ENCODE data around the gene ADD2. TPM values are rescaled to one million over a fixed set of nuclear protein-coding genes. Genes with fewer than 3 reads are reported as not detected.
"Not testable (repeated sequence)": the region's sequence is repeated elsewhere in the genome, so short reads cannot be mapped to it uniquely, and the experiment has no call there.

ADD2 gene
- total RNA-seq, 2 donors from 2014 or later = 0.41 to 1.6 TPM

GRCh38 chr2:70655786-70656185, 112.2 kb downstream of the ADD2 start:
- H3K4me1 ChIP-seq (ENCODE audit: control insufficient read depth in 1 of 2, low read depth in 2 of 2) = no peaks in the 10 kb centered on the region
- no peak for ATAC-seq (ENCODE audit: insufficient number of reproducible peaks, low FRiP score, low read depth)
- no peaks in the 10 kb centered on the region for H3K9me3 ChIP-seq
- no peak overlapping the region for H3K27ac ChIP-seq
- H3K27me3 ChIP-seq (replicated peaks; ENCODE audit: insufficient read depth) = no peaks in the 10 kb centered on the region
- DNase-seq (ENCODE audit: low spot score) = no peak
- no peak overlapping the region for H3K4me3 ChIP-seq
- TF ChIP-seq CTCF (IDR thresholded peaks at IDR 0.05) = no peak
- H3K36me3 ChIP-seq = no peaks in the 10 kb centered on the region

- not testable (repeated sequence) for H3K4me1 ChIP-seq (ENCODE audit: control insufficient read depth in 1 of 2, low read depth in 2 of 2); H3K27me3 ChIP-seq (replicated peaks; ENCODE audit: insufficient read depth); H3K4me3 ChIP-seq; DNase-seq (ENCODE audit: low spot score); H3K36me3 ChIP-seq; ATAC-seq (ENCODE audit: insufficient number of reproducible peaks, low FRiP score, low read depth); H3K27ac ChIP-seq; H3K9me3 ChIP-seq
Measured at GRCh38 chr2:70655211-70655610, 112.8 kb downstream of the ADD2 start.

GRCh38 chr2:70651727-70652126, 116.3 kb downstream of the ADD2 start:
- no peaks in the 10 kb centered on the region for H3K9me3 ChIP-seq
- no peaks in the 10 kb centered on the region for H3K36me3 ChIP-seq
- no peak overlapping the region for H3K27ac ChIP-seq
- H3K27me3 ChIP-seq (replicated peaks; ENCODE audit: insufficient read depth) = no peaks in the 10 kb centered on the region
- ATAC-seq (ENCODE audit: insufficient number of reproducible peaks, low FRiP score, low read depth) = no peak
- H3K4me3 ChIP-seq = no peak overlapping the region
- H3K4me1 ChIP-seq (ENCODE audit: control insufficient read depth in 1 of 2, low read depth in 2 of 2) = no peaks in the 10 kb centered on the region
- TF ChIP-seq CTCF (IDR thresholded peaks at IDR 0.05) = no peak
- no peak for DNase-seq (ENCODE audit: low spot score)

- Histone ChIP-seq H3K27ac (no peak overlapping the region), H3K27me3 (replicated peaks; ENCODE audit: insufficient read depth) (no peaks in the 10 kb centered on the region), H3K9me3 (no peaks in the 10 kb centered on the region), H3K4me1 (ENCODE audit: control insufficient read depth in 1 of 2, low read depth in 2 of 2) (no peaks in the 10 kb centered on the region), H3K4me3 (no peak overlapping the region), H3K36me3 (no peaks in the 10 kb centered on the region)
- no peak for TF ChIP-seq CTCF (IDR thresholded peaks at IDR 0.05)
- no peak for ATAC-seq (ENCODE audit: insufficient number of reproducible peaks, low FRiP score, low read depth)
- no peak for DNase-seq (ENCODE audit: low spot score)
Measured at GRCh38 chr2:70651014-70651413, 117.0 kb downstream of the ADD2 start.

- Histone ChIP-seq H3K27ac (no peak overlapping the region), H3K9me3 (no peaks in the 10 kb centered on the region), H3K4me3 (no peak overlapping the region), H3K4me1 (ENCODE audit: control insufficient read depth in 1 of 2, low read depth in 2 of 2) (no peaks in the 10 kb centered on the region), H3K36me3 (no peaks in the 10 kb centered on the region), H3K27me3 (replicated peaks; ENCODE audit: insufficient read depth) (no peaks in the 10 kb centered on the region)
- TF ChIP-seq CTCF (IDR thresholded peaks at IDR 0.05) = no peak
- no peak for ATAC-seq (ENCODE audit: insufficient number of reproducible peaks, low FRiP score, low read depth)
- no peak for DNase-seq (ENCODE audit: low spot score)
Measured at GRCh38 chr2:70648961-70649360, 119.0 kb downstream of the ADD2 start.

- Histone ChIP-seq H3K4me3 (no peak overlapping the region), H3K4me1 (ENCODE audit: control insufficient read depth in 1 of 2, low read depth in 2 of 2) (no peaks in the 10 kb centered on the region), H3K27me3 (replicated peaks; ENCODE audit: insufficient read depth) (no peaks in the 10 kb centered on the region), H3K27ac (no peak overlapping the region), H3K36me3 (no peaks in the 10 kb centered on the region), H3K9me3 (no peaks in the 10 kb centered on the region)
- ATAC-seq (ENCODE audit: insufficient number of reproducible peaks, low FRiP score, low read depth) (no peak), DNase-seq (ENCODE audit: low spot score) (no peak)
- TF ChIP-seq CTCF (IDR thresholded peaks at IDR 0.05) = peak; percentile 78
Measured at GRCh38 chr2:70647873-70648481, 120.0 kb downstream of the ADD2 start.

Measured in thoracic aorta (tissue), 2 donors.